Measurements from ENCODE around the gene HUWE1.
"Not testable (repeated sequence)": the region's sequence is repeated elsewhere in the genome, so short reads cannot be mapped to it uniquely, and the experiment has no call there.

The HUWE1 gene

GRCh38 chrX:53686151-53686885 lies at the start of gene HUWE1:
TSS of gene HUWE1 (minus strand) at chrX:53686719. CDS start at chrX:53654107, 32,612 bp downstream.
- peak; percentile 86 for DNase-seq

- DNase-seq: no peak
Observed at GRCh38 chrX:53732797-53733196, 46.3 kb upstream of the HUWE1 start.

- no peak for DNase-seq
Observed at GRCh38 chrX:53729751-53730150, 43.2 kb upstream of the HUWE1 start.

GRCh38 chrX:53728506-53728905 lies 42.0 kb upstream of the HUWE1 start:
- DNase-seq: no peak

GRCh38 chrX:53724872-53725271 lies 38.4 kb upstream of the HUWE1 start:
- no peak for DNase-seq

DNA sequence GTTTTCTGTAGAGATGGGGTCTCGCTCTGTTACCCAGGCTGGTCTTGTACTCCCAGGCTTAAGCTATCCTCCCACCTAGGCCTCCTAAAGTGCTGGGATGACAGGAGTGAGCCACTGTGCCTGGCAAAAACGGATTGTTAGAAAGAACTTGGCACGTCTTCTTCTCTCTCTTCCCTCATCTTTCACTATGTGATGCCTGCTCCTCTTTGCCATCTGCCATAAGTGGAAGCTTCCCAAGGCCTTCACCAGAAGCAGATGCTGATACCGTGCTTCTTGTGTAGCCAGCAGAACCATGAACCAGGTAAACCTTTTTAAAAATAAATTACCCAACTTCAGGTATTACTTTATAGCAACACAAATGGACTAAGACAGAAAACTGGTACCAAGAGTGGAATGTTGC lies 36.9 kb upstream of the HUWE1 start:
- no peak for DNase-seq

DNA sequence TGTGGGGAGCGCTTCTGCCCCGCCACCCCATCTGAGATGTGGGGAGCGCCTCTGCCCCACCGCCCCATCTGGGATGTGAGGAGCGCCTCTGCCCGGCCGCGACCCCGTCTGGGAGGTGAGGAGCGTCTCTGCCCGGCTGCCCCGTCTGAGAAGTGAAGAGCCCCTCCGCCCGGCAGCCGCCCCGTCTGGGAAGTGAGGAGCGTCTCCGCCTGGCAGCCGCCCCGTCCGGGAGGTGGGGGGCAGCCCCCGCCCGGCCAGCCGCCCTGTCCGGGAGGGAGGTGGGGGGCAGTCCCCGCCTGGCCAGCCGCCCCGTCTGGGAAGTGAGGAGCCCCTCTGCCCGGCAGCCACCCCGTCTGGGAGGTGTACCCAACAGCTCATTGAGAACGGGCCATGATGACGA lies 35.1 kb upstream of the HUWE1 start:
- DNase-seq: not testable (repeated sequence)

- not testable (repeated sequence) for DNase-seq
Observed at GRCh38 chrX:53719666-53720065, 33.1 kb upstream of the HUWE1 start.

- no peak for DNase-seq
Observed at GRCh38 chrX:53718073-53718472, 31.6 kb upstream of the HUWE1 start.

DNA sequence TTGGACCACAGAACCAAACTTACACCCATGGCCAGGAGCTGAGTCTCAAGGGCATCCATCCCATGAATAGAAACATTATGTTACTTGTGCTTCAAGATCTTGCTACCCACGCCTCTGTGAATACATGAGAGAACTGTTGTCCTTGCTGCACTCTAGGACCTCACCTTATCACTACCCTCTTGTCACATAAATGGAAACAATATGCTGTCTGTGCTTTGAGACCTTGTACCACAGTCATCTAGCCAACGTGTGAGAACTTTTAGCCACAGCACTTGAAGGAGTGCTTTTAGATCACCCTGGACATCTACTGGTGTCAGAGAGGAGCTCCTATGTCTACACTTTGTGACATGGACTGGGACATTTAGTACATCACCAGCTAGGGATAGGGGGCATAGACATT lies 30.7 kb upstream of the HUWE1 start:
- DNase-seq: peak; percentile 11

GRCh38 chrX:53716328-53717088 lies 30.0 kb upstream of the HUWE1 start:
- peak; percentile 82 for DNase-seq

DNA sequence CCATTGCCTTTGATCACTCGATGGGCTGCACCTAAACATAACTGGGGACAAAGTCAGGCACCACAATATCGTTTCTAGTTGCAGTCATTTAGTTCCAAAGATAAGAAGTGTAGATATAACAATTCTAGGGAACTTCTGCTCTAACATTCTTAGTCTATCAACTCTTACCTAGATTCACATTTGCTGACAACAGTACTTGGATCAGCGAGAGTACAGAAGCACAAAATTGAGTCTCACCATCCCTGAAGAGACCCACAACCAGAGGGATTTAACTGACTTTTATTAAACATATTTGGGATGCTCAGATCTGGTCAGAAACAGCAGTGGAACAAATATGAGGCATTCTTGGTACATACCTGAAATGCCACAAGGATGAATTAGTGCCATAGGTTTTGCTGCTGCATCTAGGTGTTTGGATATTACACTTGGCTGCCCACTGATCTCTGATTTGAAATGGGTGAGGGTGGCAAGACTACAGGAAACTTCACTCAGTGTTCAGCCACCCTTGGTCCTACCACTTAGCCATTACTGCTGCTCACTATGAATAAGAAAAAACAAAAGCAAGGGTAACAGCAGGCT lies 28.9 kb upstream of the HUWE1 start:
- DNase-seq: no peak

GRCh38 chrX:53714580-53715345 lies 28.2 kb upstream of the HUWE1 start:
- DNase-seq: peak; percentile 87

- peak; percentile 72 for DNase-seq
Observed at GRCh38 chrX:53713987-53714579, 27.6 kb upstream of the HUWE1 start.

DNA sequence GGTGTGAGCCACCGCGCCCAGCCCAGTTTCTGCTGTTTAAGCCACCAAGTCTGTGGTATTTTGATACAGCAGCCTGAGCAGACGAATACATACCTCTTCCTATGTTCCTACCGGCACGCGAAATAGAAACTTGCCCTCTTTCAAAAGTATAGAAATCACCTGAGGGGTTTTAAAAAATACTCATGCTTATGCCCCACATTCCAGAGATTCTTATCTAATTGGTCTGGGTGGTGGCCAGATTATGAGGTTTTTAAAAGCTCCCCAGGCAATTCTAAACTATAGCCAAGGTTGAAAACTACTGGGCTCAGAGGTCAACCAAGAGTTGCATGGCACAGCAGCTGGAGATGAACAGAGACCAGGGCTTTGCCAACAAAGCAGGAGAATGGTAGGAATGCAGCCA lies 24.9 kb upstream of the HUWE1 start:
- DNase-seq: no peak

DNA sequence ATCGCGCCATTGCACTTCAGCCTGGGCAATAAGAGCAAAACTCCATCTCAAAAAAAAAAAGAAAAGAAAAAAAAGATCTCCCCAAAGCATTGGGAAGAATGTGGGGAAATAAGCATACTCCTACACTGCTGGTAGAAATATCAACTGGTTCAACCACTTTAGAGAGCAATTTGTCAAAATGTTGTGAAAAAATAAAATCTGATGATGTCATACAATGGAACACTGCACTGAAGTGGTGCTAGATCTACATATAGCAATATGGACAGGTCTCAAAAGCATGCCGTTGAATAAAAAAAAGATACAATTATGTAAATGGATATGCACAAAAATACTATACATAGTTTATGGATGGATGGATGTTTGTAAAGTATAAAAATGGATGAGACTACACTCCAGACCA lies 18.3 kb upstream of the HUWE1 start:
- DNase-seq: no peak

DNA sequence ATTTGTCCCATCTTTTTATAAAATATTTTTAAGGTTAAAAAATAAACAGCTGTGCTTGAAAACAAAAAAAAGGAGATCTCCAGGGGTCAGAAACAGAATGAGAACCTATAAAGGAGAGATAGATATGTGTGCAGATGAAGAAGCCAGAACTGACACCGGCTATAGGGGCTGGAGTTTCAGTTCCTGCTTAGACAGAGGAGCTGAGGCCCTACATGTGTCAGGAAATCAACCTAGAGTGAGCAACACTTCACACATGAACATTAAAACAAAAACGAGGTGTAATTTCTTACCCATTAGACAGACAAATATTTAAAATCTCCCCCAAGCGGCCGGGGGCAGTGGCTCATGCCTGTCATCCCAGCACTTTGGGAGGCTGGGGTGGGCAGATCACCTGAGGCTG lies 17.8 kb upstream of the HUWE1 start:
- no peak for DNase-seq

- DNase-seq: no peak
Observed at GRCh38 chrX:53695946-53696549, 9.5 kb upstream of the HUWE1 start.

GRCh38 chrX:53694642-53695041 lies 8.1 kb upstream of the HUWE1 start:
- DNase-seq: no peak

DNA sequence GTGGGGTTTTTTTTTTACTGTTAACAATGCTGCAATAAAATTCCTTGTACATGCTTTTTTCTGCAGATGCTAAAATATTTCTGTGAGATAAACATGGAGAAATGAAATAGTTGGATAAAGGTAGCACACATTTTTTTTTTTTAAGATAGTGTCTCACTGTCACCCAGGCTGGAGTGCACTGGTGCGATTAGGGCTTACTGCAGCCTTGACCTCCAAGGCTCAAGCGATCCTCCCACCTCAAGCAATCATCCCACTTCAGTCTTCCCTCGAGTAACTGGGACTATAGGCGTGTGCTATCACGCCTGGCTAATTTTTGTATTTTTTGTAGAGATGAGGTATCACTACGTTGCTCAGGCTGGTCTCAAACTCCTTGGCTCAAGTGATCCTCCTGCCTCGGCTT lies 1.8 kb upstream of the HUWE1 start:
- DNase-seq: no peak

GRCh38 chrX:53685711-53686110 lies 808 bp downstream of the HUWE1 start:
- DNase-seq: no peak

- no peak for DNase-seq
Observed at GRCh38 chrX:53684415-53685192, 1.9 kb downstream of the HUWE1 start.

Data from CD4-positive, alpha-beta T cell treated with Interleukin-21 for 1 hour (primary cell).